H1 (cell line): ENCODE measurements around the gene TNFSF12. TPM values are rescaled to one million over a fixed set of nuclear protein-coding genes. Genes with fewer than 3 reads are reported as not detected.

ENCODE experiments used
- CTCF ChIA-PET: fragments of 300-600 bp; sonication (Branson Sonifier 250); formaldehyde crosslinking; loops from one replicate; lab custom pipeline; 2021; ENCODE audit not compliant: partially characterized antibody; lab: Charles Lee
- POLR2A ChIA-PET: fragments of 300-600 bp; sonication (Branson Sonifier 250); formaldehyde crosslinking; loops from one replicate; lab custom pipeline; 2021; ENCODE audit warnings: inconsistent platforms; ENCODE audit not compliant: partially characterized antibody; lab: Charles Lee
- DNase-seq, 2 experiments: peaks; one replicate each; pipeline versions ENCODE4 v3.0.0 to v3.0.0-alpha.2; 2010 to 2022; ENCODE audit warnings: low spot score in 2 of 2, low read depth in 1 of 2, mixed read lengths in 1 of 2
- FAIRE-seq: peaks from 2 replicates; lab custom pipeline; 2011; peaks lifted over from hg19 to GRCh38; lab: Jason Lieb, UNC
- H2AFZ ChIP-seq: 2 replicates; pipeline ENCODE4 v1.8.1; 2012; ENCODE audit warnings: low read length, inconsistent platforms
- H2AK5ac ChIP-seq: 2 replicates; pipeline ENCODE4 v1.6.1; 2013; ENCODE audit warnings: low read depth, low read length
- H2BK120ac ChIP-seq: replicated peaks from 2 replicates; pipeline ENCODE3; 2013; ENCODE audit warnings: low read depth, low read length, inconsistent platforms
- H2BK12ac ChIP-seq: 2 replicates; pipeline ENCODE4 v1.6.1; 2013; ENCODE audit warnings: low read depth, low read length
- H2BK15ac ChIP-seq: 2 replicates; pipeline ENCODE4 v1.6.1; 2013; ENCODE audit warnings: low read length
- H2BK20ac ChIP-seq: 2 replicates; pipeline ENCODE4 v1.6.1; 2013; ENCODE audit warnings: low read length
- H2BK5ac ChIP-seq: 2 replicates; pipeline ENCODE4 v1.6.1; 2013; ENCODE audit warnings: low read depth, low read length
- H3K14ac ChIP-seq: 2 replicates; pipeline ENCODE4 v1.6.1; 2013; ENCODE audit warnings: inconsistent platforms; ENCODE audit not compliant: insufficient read length
- H3K18ac ChIP-seq: 2 replicates; pipeline ENCODE4 v1.6.1; 2013; ENCODE audit warnings: low read length; ENCODE audit errors: extremely low read depth
- H3K23ac ChIP-seq: 2 replicates; pipeline ENCODE4 v1.6.1; 2013; ENCODE audit warnings: inconsistent platforms; ENCODE audit not compliant: insufficient read length
- H3K23me2 ChIP-seq: 2 replicates; pipeline ENCODE4 v1.6.1; 2013; ENCODE audit warnings: low read depth, low read length
- H3K27ac ChIP-seq: 2 replicates; pipeline ENCODE4 v1.6.1; 2011; ENCODE audit warnings: low read depth, low read length, inconsistent platforms
- H3K27me3 ChIP-seq, 4 experiments: replicated peaks in 1 of 4; 1 replicate in 1 of 4; 2 replicates in 3 of 4; pipeline versions ENCODE4 v1.6.1 to v1.8.1; 2011 to 2013; ENCODE audit warnings: low read length in 3 of 4, mild to moderate bottlenecking in 3 of 4, inconsistent platforms in 2 of 4, mixed read lengths in 2 of 4, moderate library complexity in 1 of 4; ENCODE audit not compliant: control insufficient read depth in 3 of 4, insufficient read depth in 3 of 4; ENCODE audit errors: extremely low read depth in 1 of 4
- H3K36me3 ChIP-seq, 4 experiments: 2 replicates each; pipeline versions ENCODE4 v1.6.1 to v1.8.1; 2011 to 2013; ENCODE audit warnings: mild to moderate bottlenecking in 4 of 4, low read length in 3 of 4, moderate library complexity in 2 of 4, control low read depth in 1 of 4, inconsistent platforms in 1 of 4; ENCODE audit not compliant: insufficient read depth in 4 of 4, control insufficient read depth in 2 of 4
- H3K4ac ChIP-seq: replicated peaks from 2 replicates; pipeline ENCODE3; 2013; ENCODE audit warnings: low read length, low read depth, mixed read lengths, inconsistent platforms; ENCODE audit not compliant: insufficient read length
- H3K4me1 ChIP-seq, 4 experiments: replicated peaks in 1 of 4; 1 replicate in 1 of 4; 2 replicates in 3 of 4; pipeline versions ENCODE4 v1.6.1 to v1.8.1; 2011 to 2013; ENCODE audit warnings: low read length in 3 of 4, inconsistent platforms in 2 of 4, mixed read lengths in 1 of 4; ENCODE audit not compliant: insufficient read depth in 4 of 4, control insufficient read depth in 3 of 4
- H3K4me2 ChIP-seq, 2 experiments: 2 replicates each; pipeline versions ENCODE4 v1.6.1 to v1.8.1; 2011 to 2013; ENCODE audit warnings: low read depth in 2 of 2, low read length in 2 of 2, control low read depth in 1 of 2, inconsistent platforms in 1 of 2, mild to moderate bottlenecking in 1 of 2; ENCODE audit not compliant: insufficient read depth in 1 of 2
- H3K4me3 ChIP-seq, 4 experiments: fragments of 200-600, 300-600 bp in 1 of 4; sonication (generic), shearing (Covaris generic), sonication (Bioruptor Twin) in 1 of 4; 2 replicates each; pipeline versions ENCODE4 v1.5.1 to v1.8.1; 2011 to 2016; ENCODE audit warnings: low read length in 4 of 4, low read depth in 3 of 4, control low read depth in 2 of 4, inconsistent platforms in 2 of 4, mild to moderate bottlenecking in 2 of 4, mixed read lengths in 1 of 4, moderate library complexity in 1 of 4; ENCODE audit not compliant: insufficient read depth in 2 of 4; ENCODE audit errors: extremely low read depth in 1 of 4
- H3K56ac ChIP-seq: replicated peaks from 2 replicates; pipeline ENCODE3; 2013; ENCODE audit warnings: low read depth, mild to moderate bottlenecking, mixed read lengths, low read length, inconsistent platforms; ENCODE audit not compliant: insufficient read length
- H3K79me1 ChIP-seq: 2 replicates; pipeline ENCODE4 v1.6.1; 2013; ENCODE audit warnings: low read depth, low read length, control low read depth
- H3K79me2 ChIP-seq, 2 experiments: 2 replicates each; pipeline versions ENCODE4 v1.6.1 to v1.8.1; 2012 to 2013; ENCODE audit warnings: low read length in 2 of 2, mild to moderate bottlenecking in 2 of 2, inconsistent platforms in 1 of 2; ENCODE audit not compliant: insufficient read depth in 2 of 2, control insufficient read depth in 1 of 2
- H3K9ac ChIP-seq, 4 experiments: replicated peaks in 1 of 4; 1 replicate in 1 of 4; 2 replicates in 3 of 4; pipeline versions ENCODE4 v1.6.1 to v1.8.1; 2011 to 2013; ENCODE audit warnings: low read depth in 3 of 4, low read length in 3 of 4, control low read depth in 2 of 4, mild to moderate bottlenecking in 2 of 4, moderate library complexity in 2 of 4, inconsistent platforms in 1 of 4; ENCODE audit errors: extremely low read depth in 1 of 4
- H3K9me3 ChIP-seq, 2 experiments: 2 replicates each; pipeline versions ENCODE4 v1.6.1 to v1.8.1; 2012 to 2013; ENCODE audit warnings: mild to moderate bottlenecking in 2 of 2, moderate library complexity in 2 of 2, control low read depth in 1 of 2, inconsistent platforms in 1 of 2, low read depth in 1 of 2, low read length in 1 of 2, mixed read lengths in 1 of 2; ENCODE audit not compliant: insufficient read depth in 2 of 2
- H4K20me1 ChIP-seq, 2 experiments: replicated peaks in 1 of 2; 2 replicates each; pipeline versions ENCODE3 to v1.8.1; 2011 to 2013; ENCODE audit warnings: inconsistent platforms in 2 of 2, low read length in 2 of 2, mild to moderate bottlenecking in 1 of 2; ENCODE audit not compliant: insufficient read depth in 2 of 2, control insufficient read depth in 1 of 2
- H4K5ac ChIP-seq: 2 replicates; pipeline ENCODE4 v1.6.1; 2013; ENCODE audit warnings: low read length, low read depth, mixed read lengths, inconsistent platforms; ENCODE audit not compliant: insufficient read length
- H4K8ac ChIP-seq: 2 replicates; pipeline ENCODE4 v1.8.0; 2013; ENCODE audit warnings: mild to moderate bottlenecking, moderate library complexity, low read length, inconsistent platforms; ENCODE audit not compliant: insufficient read depth; ENCODE audit errors: extremely low read depth
- H4K91ac ChIP-seq: replicated peaks from 2 replicates; pipeline ENCODE3; 2013; ENCODE audit warnings: low read length, mixed read lengths, inconsistent platforms; ENCODE audit not compliant: insufficient read length
- CTBP2 ChIP-seq: IDR thresholded peaks from 2 replicates; pipeline ENCODE4 v1.7.0; 2011; ENCODE audit warnings: borderline replicate concordance, mild to moderate bottlenecking, moderate library complexity, mixed read lengths, low read length; ENCODE audit not compliant: insufficient read depth, insufficient read length
- ZNF274 ChIP-seq: IDR thresholded peaks from 2 replicates; pipeline ENCODE4 v1.7.0; 2012; ENCODE audit warnings: low read length, borderline replicate concordance; ENCODE audit errors: extremely low read depth
- polyA plus RNA-seq, 7 experiments: library from polyadenylated mRNA; depleted of rRNA in 3 of 7; stranded (reverse) in 5 of 7; unstranded in 2 of 7; fragments of >200 nt in 5 of 7; fragments of 200-250 nt in 2 of 7; gene quantifications; 1 replicate in 5 of 7; 2 replicates in 1 of 7; 4 replicates in 1 of 7; pipeline versions ENCODE4 v1.2.1 to v1.2.3, GENCODE V29; 2011 to 2013; ENCODE audit warnings: missing spikeins in 2 of 7, mixed read lengths in 2 of 7
- total RNA-seq: library from RNA; stranded (reverse); fragmentation: NEBNext Ultra II Directional; extraction: Animal tissue kit (Norgen Biotek cat#: 25700); gene quantifications from 2 replicates; pipeline ENCODE4 v1.2.1, GENCODE V29; 2021

Gene TNFSF12
- total and polyA plus RNA-seq, 2 of the 8 experiments (the other 6 are each of a cell fraction or from before 2014, with no cell fraction given) = 7.2 to 9.6 TPM

DNA sequence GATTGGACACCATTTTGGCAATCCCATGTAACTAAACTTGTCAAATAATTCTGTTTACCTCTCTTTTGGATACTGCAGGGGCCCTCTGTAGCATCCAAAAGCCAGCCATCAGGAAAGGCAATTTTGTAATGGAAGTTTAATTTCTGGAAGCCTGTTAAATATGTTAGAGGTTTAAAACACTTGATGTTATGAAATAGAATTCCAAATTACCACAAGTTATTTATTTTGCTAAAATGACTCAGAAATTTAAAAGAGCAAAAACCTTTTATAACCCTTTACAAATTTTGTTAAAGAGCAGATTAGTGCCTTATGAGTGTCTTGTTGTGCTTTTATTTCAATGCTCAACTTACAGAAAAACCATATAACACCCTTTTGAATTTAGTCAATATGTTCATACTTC, 20.0 kb upstream of the TNFSF12 start:
- Histone ChIP-seq H3K9me3 (peaks cover 8 to 22% of the 10 kb centered on the region in 2 experiments; a peak in 3 of 4 replicates), H3K27ac (no peak overlapping the region), H3K27me3 (no peaks in the 10 kb centered on the region), H3K4me2 (no peak overlapping the region), H2AFZ (no peak overlapping the region), H4K8ac (no peak overlapping the region), H3K36me3 (no peaks in the 10 kb centered on the region), H3K18ac (no peak overlapping the region), H3K23me2 (no peaks in the 10 kb centered on the region), H3K79me2 (no peaks in the 10 kb centered on the region), H3K9ac (no peak overlapping the region), H2BK5ac (no peak overlapping the region), H2AK5ac (no peak overlapping the region), H4K20me1 (no peaks in the 10 kb centered on the region), H2BK12ac (no peak overlapping the region), H2BK120ac (no peak overlapping the region), H3K4me1 (no peaks in the 10 kb centered on the region), H3K56ac (no peak overlapping the region), H3K79me1 (no peaks in the 10 kb centered on the region), H3K23ac (no peak overlapping the region), H3K4ac (no peak overlapping the region), H4K5ac (no peak overlapping the region), H2BK15ac (no peak overlapping the region), H3K14ac (no peak overlapping the region), H3K4me3 (no peak overlapping the region), H4K91ac (no peak overlapping the region), H2BK20ac (no peak overlapping the region)
- DNase-seq (no peak), FAIRE-seq (no peak)
- no peak for TF ChIP-seq ZNF274
- TF ChIP-seq CTBP2 = no peak
- CTCF ChIA-PET = no interaction called here
- POLR2A ChIA-PET = no interaction called here
